Spleen (tissue), 11 donors: ENCODE measurements around the gene KRTCAP2. TPM values are rescaled to one million over a fixed set of nuclear protein-coding genes. Genes with fewer than 3 reads are reported as not detected.
"Not testable (repeated sequence)": the region's sequence is repeated elsewhere in the genome, so short reads cannot be mapped to it uniquely, and the experiment has no call there.

Source experiments
- DNase-seq: peaks from one replicate; pipeline ENCODE4 v3.0.0-alpha.2; 2020
- H3K27ac ChIP-seq, 8 donors: fragments of 200-600 bp; sonication (generic) in 7 of 8; 1 replicate in 4 of 8; 2 replicates in 4 of 8; pipeline versions ENCODE4 v1.5.0 to v1.8.0; 2016 to 2021; ENCODE audit warnings: inconsistent platforms in 4 of 8, mild to moderate bottlenecking in 4 of 8, moderate library complexity in 1 of 8
- H3K27me3 ChIP-seq, 7 donors: fragments of 200-600 bp; sonication (generic) in 6 of 7; replicated peaks in 1 of 7; 1 replicate in 4 of 7; 2 replicates in 3 of 7; pipeline versions ENCODE4 v1.5.0 to v1.8.0; 2016 to 2021; ENCODE audit warnings: inconsistent platforms in 3 of 7, mild to moderate bottlenecking in 1 of 7
- H3K36me3 ChIP-seq, 6 donors: fragments of 200-600 bp; sonication (generic) in 5 of 6; 1 replicate in 4 of 6; 2 replicates in 2 of 6; pipeline versions ENCODE4 v1.5.0 to v1.8.0; 2016 to 2021; ENCODE audit warnings: inconsistent platforms in 2 of 6
- H3K4me1 ChIP-seq, 6 donors: fragments of 200-600 bp; sonication (generic) in 5 of 6; 1 replicate in 3 of 6; 2 replicates in 3 of 6; pipeline versions ENCODE4 v1.5.0 to v1.8.0; 2016 to 2021; ENCODE audit warnings: inconsistent platforms in 3 of 6
- H3K4me3 ChIP-seq, 8 donors: fragments of 200-600 bp; sonication (generic) in 7 of 8; 1 replicate in 4 of 8; 2 replicates in 4 of 8; pipeline versions ENCODE4 v1.5.0 to v1.8.0; 2016 to 2021; ENCODE audit warnings: inconsistent platforms in 4 of 8, mild to moderate bottlenecking in 4 of 8, moderate library complexity in 2 of 8
- H3K9me3 ChIP-seq, 8 donors: fragments of 200-600 bp; sonication (generic) in 7 of 8; 1 replicate in 4 of 8; 2 replicates in 4 of 8; pipeline versions ENCODE4 v1.5.0 to v1.8.0; 2016 to 2021; ENCODE audit warnings: inconsistent platforms in 4 of 8
- POLR2A ChIP-seq, 3 donors: fragments of 450-650 bp; IDR thresholded peaks; one replicate each; pipeline ENCODE4 v1.5.1; 2017; ENCODE audit warnings: antibody characterized with exemption in 3 of 3, mild to moderate bottlenecking in 1 of 3
- POLR2AphosphoS5 ChIP-seq, 3 donors: sonication (generic); formaldehyde crosslinking; IDR thresholded peaks; one replicate each; pipeline ENCODE4 v1.5.1; 2017; ENCODE audit warnings: antibody characterized with exemption in 3 of 3
- WGBS, 5 donors: extraction: QIAGEN DNeasy Blood & Tissue Kit in 3 of 5; methylation state at CpG; one replicate each; pipeline versions ENCODE4 v1.1.5 to v1.1.7; 2013 to 2018; 5-methylcytosine and 5-hydroxymethylcytosine counted together
- intact Hi-C: fragments of 100-400 bp; cut with DNase I; formaldehyde crosslinking; loops from one replicate; pipeline ENCODE4 v1.15.0; 2023; ENCODE audit warnings: low total_unique reads
- polyA plus RNA-seq, 3 donors: library from polyadenylated mRNA; stranded (reverse); fragments of 200-250 nt; gene quantifications; one replicate each; pipeline ENCODE4 v1.2.1, GENCODE V29; 2013
- total RNA-seq, 7 donors: library from RNA; depleted of rRNA in 3 of 7; stranded (reverse); fragments of >200 nt in 3 of 7; fragmentation: NEBNext Ultra II Directional in 4 of 7; extraction: Animal tissue kit (Norgen Biotek cat#: 25700) in 4 of 7; gene quantifications; one replicate each; pipeline versions ENCODE4 v1.1.0 to v1.2.1, GENCODE V29; 2016 to 2021
- TF ChIP-seq, protein P1 (sequence below), 11 experiments: fragments of 200-600 bp in 7 of 11; fragments of 450-650 bp in 4 of 11; sonication (generic) in 4 of 11; IDR thresholded peaks in 8 of 11; conservative IDR thresholded peaks in 3 of 11; 1 replicate in 7 of 11; 2 replicates in 4 of 11; pipeline versions ENCODE4 v1.4.0 to v1.8.0; 2016 to 2021; ENCODE audit warnings: antibody characterized with exemption in 11 of 11, inconsistent platforms in 4 of 11, mild to moderate bottlenecking in 1 of 11
- donor health status: healthy with polysubstance abuse.
- donor health status: DM: no; HTN: no; CAD: no; lungs with moderate emphysema.
- donor health status: DM: no; HTN: no; CAD: no.
- donor health status: Bipolar disorder and iron deficiency.
- donor health status: healthy.
- donor health status: DM: no; HTN: no; CAD: no.
- donor health status: DM: yes; HTN: yes; CAD: no.

The KRTCAP2 gene
- total and polyA plus RNA-seq, 10 donors, result 113 to 203 (median 146) TPM

DNA sequence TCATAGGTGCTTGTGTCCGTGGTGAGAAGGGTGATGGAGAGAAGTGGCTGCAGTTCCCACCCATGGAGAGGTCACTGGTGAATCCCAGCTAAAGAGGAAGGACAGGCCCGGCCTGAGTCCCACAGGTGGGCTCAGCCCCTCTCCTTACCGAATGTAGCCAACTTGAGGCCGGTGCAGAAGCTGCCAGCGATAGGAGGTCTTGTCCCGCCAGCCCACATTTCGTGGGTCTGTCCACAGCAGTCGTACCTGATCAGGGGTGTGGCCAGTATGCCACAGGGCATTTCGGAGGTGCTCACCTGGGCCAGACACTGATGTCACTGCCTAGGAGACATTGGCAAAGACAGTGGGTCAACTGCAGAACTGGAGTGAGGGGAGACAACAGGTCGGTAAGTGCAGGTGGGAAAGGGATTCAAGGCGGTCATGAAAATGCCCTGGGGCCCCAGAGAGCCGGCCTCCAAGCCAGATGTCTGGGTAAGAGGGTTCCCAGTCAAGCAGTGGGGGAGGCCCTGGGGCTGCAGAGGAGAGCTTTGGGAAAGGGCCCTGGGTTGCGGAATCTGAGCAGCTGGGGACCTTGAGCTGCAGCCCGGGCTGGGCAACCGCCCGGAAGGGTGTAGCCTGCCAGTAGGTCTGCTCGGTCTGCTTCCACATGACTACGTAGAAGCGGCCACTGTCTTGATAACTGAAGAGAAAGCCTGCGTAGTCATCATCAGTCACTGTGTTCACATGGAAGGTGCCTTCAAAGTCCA is 24.0 kb upstream of the KRTCAP2 start:
- peaks cover 10 to 52% (median 41%) of the 10 kb centered on the region in 6 donors for H3K4me1 ChIP-seq
- H3K27ac ChIP-seq, result peak overlapping the region in 5 of 8 donors; percentile 50 to 82 (median 59)
- H3K36me3 ChIP-seq, result peaks cover 0 to 10% (median 0%) of the 10 kb centered on the region in 6 donors
- WGBS, 5 donors, result 87 to 91% (median 89%) methylated on average over 13 to 20 of the region's 20 CpGs
- H3K4me3 ChIP-seq, result no peak overlapping the region
- peaks cover 0 to 22% (median 0%) of the 10 kb centered on the region in 7 donors for H3K27me3 ChIP-seq
- no peaks in the 10 kb centered on the region for H3K9me3 ChIP-seq
- intact Hi-C loops, result no loop called here
- no peak for DNase-seq
- TF ChIP-seq, protein P1, sequence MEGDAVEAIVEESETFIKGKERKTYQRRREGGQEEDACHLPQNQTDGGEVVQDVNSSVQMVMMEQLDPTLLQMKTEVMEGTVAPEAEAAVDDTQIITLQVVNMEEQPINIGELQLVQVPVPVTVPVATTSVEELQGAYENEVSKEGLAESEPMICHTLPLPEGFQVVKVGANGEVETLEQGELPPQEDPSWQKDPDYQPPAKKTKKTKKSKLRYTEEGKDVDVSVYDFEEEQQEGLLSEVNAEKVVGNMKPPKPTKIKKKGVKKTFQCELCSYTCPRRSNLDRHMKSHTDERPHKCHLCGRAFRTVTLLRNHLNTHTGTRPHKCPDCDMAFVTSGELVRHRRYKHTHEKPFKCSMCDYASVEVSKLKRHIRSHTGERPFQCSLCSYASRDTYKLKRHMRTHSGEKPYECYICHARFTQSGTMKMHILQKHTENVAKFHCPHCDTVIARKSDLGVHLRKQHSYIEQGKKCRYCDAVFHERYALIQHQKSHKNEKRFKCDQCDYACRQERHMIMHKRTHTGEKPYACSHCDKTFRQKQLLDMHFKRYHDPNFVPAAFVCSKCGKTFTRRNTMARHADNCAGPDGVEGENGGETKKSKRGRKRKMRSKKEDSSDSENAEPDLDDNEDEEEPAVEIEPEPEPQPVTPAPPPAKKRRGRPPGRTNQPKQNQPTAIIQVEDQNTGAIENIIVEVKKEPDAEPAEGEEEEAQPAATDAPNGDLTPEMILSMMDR (IDR thresholded peaks at IDR 0.05 in 8 of 11, conservative IDR thresholded peaks at IDR 0.05 in 3 of 11), result no peak
- peak in 2 of 3 donors; percentile 31 to 57 for TF ChIP-seq POLR2AphosphoS5 (IDR thresholded peaks at IDR 0.05)
- TF ChIP-seq POLR2A (IDR thresholded peaks at IDR 0.05), result no peak

DNA sequence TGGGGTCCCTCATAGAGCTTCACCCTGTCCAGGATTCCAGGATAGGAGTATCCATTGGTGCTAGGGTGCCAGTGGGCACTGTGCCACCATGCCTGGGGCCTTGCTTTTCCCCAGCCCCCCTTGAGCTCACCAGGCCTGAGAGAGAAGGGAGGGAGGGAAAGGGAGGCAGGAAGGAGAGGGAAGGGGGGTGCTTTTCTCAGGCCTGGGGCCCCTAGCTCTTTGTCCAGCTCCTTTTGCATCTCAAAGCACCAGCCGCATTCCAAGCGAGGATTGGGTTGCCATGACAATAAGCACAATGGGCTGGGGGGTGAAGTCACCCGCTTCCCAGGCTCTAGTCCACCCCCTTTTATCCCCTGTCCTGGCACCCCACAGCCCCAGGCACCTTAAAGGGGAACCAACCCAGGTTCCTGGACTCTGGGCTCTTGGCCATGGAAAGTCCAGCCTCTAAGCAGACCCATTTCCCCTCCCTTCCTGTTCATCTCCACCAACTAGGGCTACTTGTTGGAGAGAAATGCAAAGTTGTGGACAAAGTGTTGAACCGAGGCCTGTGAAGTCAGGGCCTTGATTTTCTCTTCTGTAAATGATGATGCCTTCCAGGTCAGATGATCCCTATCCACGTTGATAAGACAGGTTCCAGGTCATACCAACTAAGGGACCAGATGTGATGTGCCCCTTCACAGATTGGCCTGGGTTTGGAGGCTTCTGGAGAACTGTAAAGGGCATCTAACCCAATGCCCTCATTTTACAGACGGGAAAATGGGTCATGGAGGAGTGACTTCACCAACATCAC is 23.2 kb upstream of the KRTCAP2 start:
- 77 to 89% (median 85%) methylated on average over 5 to 6 of the region's 6 CpGs for WGBS, 5 donors
- Histone ChIP-seq H3K36me3 (peaks cover 0 to 10% (median 0%) of the 10 kb centered on the region in 6 donors), H3K4me3 (peak overlapping the region in 1 of 8 donors; percentile 82), H3K9me3 (no peaks in the 10 kb centered on the region), H3K4me1 (peaks cover 10 to 52% (median 41%) of the 10 kb centered on the region in 6 donors), H3K27ac (peak overlapping the region in 4 of 8 donors; percentile 76 to 86 (median 82)), H3K27me3 (peaks cover 0 to 22% (median 0%) of the 10 kb centered on the region in 7 donors)
- no peak for DNase-seq
- TF ChIP-seq, protein P1 (IDR thresholded peaks at IDR 0.05 in 8 of 11, conservative IDR thresholded peaks at IDR 0.05 in 3 of 11), result no peak
- TF ChIP-seq POLR2AphosphoS5 (IDR thresholded peaks at IDR 0.05) (no peak), POLR2A (IDR thresholded peaks at IDR 0.05) (no peak)
- intact Hi-C loops, result no loop called here

DNA sequence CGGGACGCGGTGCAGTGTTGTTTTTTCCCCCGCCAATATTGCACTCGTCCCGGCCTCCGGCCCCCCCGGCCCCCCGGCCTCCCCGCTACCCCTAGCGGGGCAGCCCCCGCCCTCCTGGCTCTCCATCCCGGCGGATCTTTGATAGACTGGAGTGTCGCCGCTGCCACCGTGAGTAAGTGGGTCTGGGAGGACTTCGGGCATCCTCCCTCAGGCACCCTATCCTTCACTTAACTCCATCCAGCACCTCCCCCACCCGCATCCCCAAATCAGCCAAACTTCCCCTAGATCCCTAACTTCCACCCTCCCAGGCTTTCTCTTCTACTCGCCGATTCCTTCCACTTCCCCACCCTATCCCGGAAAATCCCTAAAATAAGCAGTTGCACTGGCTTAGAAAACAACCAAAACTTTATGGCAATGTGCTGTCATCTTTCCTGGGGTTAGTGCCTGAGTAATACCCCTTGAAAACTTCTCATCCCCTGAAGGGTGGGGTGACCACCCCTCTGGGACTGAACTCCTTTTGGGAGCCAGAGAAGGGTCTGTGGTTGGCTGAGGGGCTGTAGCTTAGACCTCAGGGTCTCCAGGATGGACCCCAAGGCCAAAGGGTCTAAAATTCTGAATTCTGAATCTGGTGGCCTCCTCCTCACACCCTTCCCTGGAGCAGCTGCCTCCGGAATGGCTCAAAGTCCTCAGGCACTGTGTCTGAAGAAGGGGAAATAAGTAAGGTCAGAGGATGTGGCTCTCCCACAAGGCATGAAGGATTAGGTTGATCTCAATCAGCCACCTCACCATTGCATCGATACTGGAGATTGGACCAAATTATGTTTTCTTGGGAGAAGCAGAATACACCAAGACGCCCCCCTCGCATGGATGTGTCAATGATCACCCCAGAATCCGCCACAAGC is 22.3 kb upstream of the KRTCAP2 start:
- intact Hi-C loops, result no loop called here
- no peaks in the 10 kb centered on the region for H3K9me3 ChIP-seq
- peak overlapping the region; percentile 46 to 82 (median 58) for H3K4me3 ChIP-seq
- DNase-seq, result no peak
- peaks cover 0 to 10% (median 0%) of the 10 kb centered on the region in 6 donors for H3K36me3 ChIP-seq
- peaks cover 10 to 52% (median 41%) of the 10 kb centered on the region in 6 donors for H3K4me1 ChIP-seq
- peak overlapping the region in 7 of 8 donors; percentile 40 to 86 (median 78) for H3K27ac ChIP-seq
- peaks cover 0 to 22% (median 0%) of the 10 kb centered on the region in 7 donors for H3K27me3 ChIP-seq
- no peak for TF ChIP-seq POLR2AphosphoS5 (IDR thresholded peaks at IDR 0.05)
- TF ChIP-seq POLR2A (IDR thresholded peaks at IDR 0.05), result no peak
- TF ChIP-seq, protein P1 (IDR thresholded peaks at IDR 0.05 in 8 of 11, conservative IDR thresholded peaks at IDR 0.05 in 3 of 11), result no peak
- 31 to 50% (median 34%) methylated on average over 18 to 27 of the region's 27 CpGs for WGBS, 5 donors

DNA sequence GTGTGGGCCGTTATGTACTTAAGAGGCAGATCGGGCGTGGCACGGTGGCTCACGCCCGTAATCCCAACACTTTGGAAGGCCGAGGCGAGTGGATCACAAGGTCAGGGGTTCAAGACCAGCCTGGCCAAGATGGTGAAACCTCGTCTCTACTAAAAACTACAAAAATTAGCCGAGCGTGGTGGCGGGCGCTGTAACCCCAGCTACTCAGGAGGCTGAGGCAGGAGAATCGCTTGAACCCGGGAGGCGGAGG is 20.8 kb upstream of the KRTCAP2 start:
- DNase-seq, H3K9me3 ChIP-seq, intact Hi-C loops, H3K36me3 ChIP-seq: not testable (repeated sequence)
- Histone ChIP-seq H3K27me3 (peaks cover 0 to 22% (median 0%) of the 10 kb centered on the region in 7 donors), H3K4me3 (peak overlapping the region; percentile 24 to 82 (median 58)), H3K27ac (peak overlapping the region; percentile 68 to 86 (median 78)), H3K4me1 (peaks cover 10 to 52% (median 41%) of the 10 kb centered on the region in 6 donors)
- 3 to 6% (median 5%) methylated on average over 16 of the region's 16 CpGs for whole genome bisulfite sequencing, 5 donors
